SK-N-MC (cell line): ENCODE measurements around the gene MCM9.

Source experiments
- DNase-seq: peaks from one replicate; pipeline ENCODE4 v3.0.0-alpha.2; 2011; ENCODE audit warnings: low read depth, low spot score
- H3K27ac ChIP-seq: fragments of 200-600 bp; sonication (generic); 2 replicates; pipeline ENCODE4 v1.5.1; 2016; ENCODE audit warnings: mixed run types
- H3K36me3 ChIP-seq: fragments of 200-600 bp; sonication (generic); 2 replicates; pipeline ENCODE4 v1.6.1; 2017; ENCODE audit warnings: antibody characterized with exemption, low read length, mixed read lengths; ENCODE audit not compliant: insufficient read depth
- H3K4me3 ChIP-seq: fragments of 200-600 bp; sonication (generic); 2 replicates; pipeline ENCODE4 v1.5.1; 2016
- H3K9ac ChIP-seq: fragments of 200-600 bp; sonication (generic); 2 replicates; pipeline ENCODE4 v1.8.0; 2017; ENCODE audit warnings: mixed run types, mixed read lengths; ENCODE audit not compliant: insufficient read length
- H3K9me3 ChIP-seq: fragments of 200-600 bp; sonication (generic); 2 replicates; pipeline ENCODE4 v1.6.1; 2017; ENCODE audit warnings: low read depth, mild to moderate bottlenecking, antibody characterized with exemption, low read length, moderate library complexity, mixed read lengths
- EZH2 ChIP-seq: fragments of 200-600 bp; sonication (generic); IDR thresholded peaks from one replicate; pipeline ENCODE4 v1.6.1; 2017; ENCODE audit warnings: antibody characterized with exemption
- FOXP2 ChIP-seq: optimal IDR thresholded peaks from 2 replicates; pipeline ENCODE3; 2011; ENCODE audit warnings: mild to moderate bottlenecking, moderate library complexity; ENCODE audit not compliant: insufficient read depth; ENCODE audit errors: extremely low read length, control extremely low read depth
- POLR2AphosphoS5 ChIP-seq: IDR thresholded peaks from 2 replicates; pipeline ENCODE4 v1.6.1; 2012; ENCODE audit warnings: mild to moderate bottlenecking, low read depth, low read length, borderline replicate concordance

The MCM9 gene

DNA sequence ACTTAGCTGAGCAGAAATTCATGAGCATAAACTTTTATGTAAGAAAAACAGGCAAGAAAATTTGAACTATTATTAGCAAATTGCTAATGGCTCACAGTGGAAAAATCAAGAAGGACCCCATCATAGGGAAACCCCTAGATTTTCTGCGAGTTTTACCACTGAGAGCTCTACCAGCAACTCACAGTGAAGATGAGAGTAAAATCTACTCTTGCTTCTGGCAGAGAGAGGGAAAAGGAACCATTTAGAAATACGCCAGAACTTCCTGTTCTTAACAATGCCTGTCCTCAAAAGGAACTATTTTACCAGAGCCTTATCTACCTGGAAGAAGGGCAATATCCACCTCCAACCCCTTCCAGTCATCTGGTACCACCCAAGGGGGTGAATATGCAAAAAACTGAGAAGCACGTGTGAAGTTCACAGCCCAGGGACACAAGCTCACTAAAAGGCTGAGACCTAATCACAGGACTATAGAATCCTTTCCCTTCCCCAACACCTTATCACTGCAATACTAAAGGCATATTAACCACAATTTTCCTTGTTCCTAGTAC is 75.4 kb downstream of the MCM9 start:
- TF ChIP-seq EZH2, result no peak
- TF ChIP-seq FOXP2, result no peak
- no peak for TF ChIP-seq POLR2AphosphoS5
- no peak overlapping the region for H3K27ac ChIP-seq
- H3K9me3 ChIP-seq, result no peaks in the 10 kb centered on the region
- no peak overlapping the region for H3K4me3 ChIP-seq
- H3K36me3 ChIP-seq, result no peaks in the 10 kb centered on the region
- H3K9ac ChIP-seq, result no peak overlapping the region
- DNase-seq, result no peak

DNA sequence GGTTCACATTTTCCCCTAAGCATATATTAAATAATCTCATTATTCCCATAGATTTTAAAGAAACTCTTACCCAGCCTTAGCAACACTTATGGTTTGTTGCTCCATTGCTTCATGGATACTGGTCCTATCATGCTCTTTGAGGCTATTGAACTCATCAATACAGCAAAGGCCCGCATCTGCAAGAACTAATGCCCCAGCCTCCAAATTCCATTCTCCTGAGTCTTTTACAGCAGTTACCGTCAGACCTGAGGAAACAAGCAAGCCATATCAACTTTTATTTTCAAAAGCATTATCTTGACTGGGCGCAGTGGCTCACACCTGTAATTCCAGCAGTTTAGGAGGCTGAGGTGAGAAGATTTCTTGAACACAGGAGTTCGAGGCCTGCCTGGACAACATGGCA is 78.7 kb downstream of the MCM9 start:
- TF ChIP-seq EZH2 (no peak), FOXP2 (no peak), POLR2AphosphoS5 (no peak)

DNA sequence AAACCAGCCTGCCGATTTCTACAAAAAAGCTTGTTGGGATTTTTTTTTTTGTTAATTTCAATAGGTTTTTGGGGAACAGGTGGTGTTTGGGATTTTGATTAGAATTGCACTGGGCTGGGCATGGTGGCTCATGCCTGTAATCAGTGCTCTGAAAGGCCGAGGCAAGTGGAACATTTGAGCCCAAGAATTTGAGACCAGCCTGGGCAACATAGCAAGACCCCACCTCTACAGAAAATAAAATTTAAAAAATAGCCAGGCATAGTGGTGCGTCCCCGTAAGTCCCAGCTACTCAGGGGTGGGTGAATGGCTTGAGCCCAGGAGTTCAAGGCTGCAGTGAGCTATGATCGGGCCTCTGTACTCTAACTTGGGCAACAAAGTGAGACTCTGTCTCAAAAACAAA is 81.6 kb downstream of the MCM9 start:
- DNase-seq, result no peak
- TF ChIP-seq EZH2 (no peak), FOXP2 (no peak), POLR2AphosphoS5 (no peak)
- Histone ChIP-seq H3K27ac (no peak overlapping the region), H3K9ac (no peak overlapping the region), H3K36me3 (no peaks in the 10 kb centered on the region), H3K9me3 (no peaks in the 10 kb centered on the region), H3K4me3 (no peak overlapping the region)

More for the DNA sequence above, 78.7 kb downstream of the MCM9 start:
- no peak overlapping the region for H3K27ac ChIP-seq
- H3K9me3 ChIP-seq, result no peaks in the 10 kb centered on the region
- DNase-seq, result no peak
- H3K4me3 ChIP-seq, result no peak overlapping the region
- H3K9ac ChIP-seq, result no peak overlapping the region
- H3K36me3 ChIP-seq, result no peaks in the 10 kb centered on the region

DNA sequence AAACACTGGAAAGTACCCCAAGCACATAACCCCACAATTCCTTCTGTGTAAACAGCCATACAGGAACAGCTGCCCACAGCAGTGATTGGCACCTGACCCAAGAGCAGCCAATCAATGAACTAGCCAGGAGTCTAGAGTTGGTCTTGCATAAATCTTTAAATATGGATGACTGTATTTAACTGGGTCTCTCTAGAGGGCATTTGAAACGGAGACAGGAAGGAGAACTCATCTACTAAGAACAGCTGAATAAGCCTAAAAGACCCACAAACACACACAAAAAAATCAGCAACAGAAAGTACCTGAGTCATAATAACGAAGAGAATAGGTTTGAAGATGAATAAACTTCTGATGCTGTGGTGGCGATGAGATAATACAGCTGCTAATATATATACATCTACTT is 90.0 kb downstream of the MCM9 start:
- Histone ChIP-seq H3K36me3 (no peaks in the 10 kb centered on the region), H3K27ac (no peak overlapping the region), H3K9ac (no peak overlapping the region), H3K4me3 (no peak overlapping the region), H3K9me3 (no peaks in the 10 kb centered on the region)
- TF ChIP-seq EZH2, result no peak
- TF ChIP-seq FOXP2, result no peak
- no peak for TF ChIP-seq POLR2AphosphoS5
- DNase-seq, result no peak

DNA sequence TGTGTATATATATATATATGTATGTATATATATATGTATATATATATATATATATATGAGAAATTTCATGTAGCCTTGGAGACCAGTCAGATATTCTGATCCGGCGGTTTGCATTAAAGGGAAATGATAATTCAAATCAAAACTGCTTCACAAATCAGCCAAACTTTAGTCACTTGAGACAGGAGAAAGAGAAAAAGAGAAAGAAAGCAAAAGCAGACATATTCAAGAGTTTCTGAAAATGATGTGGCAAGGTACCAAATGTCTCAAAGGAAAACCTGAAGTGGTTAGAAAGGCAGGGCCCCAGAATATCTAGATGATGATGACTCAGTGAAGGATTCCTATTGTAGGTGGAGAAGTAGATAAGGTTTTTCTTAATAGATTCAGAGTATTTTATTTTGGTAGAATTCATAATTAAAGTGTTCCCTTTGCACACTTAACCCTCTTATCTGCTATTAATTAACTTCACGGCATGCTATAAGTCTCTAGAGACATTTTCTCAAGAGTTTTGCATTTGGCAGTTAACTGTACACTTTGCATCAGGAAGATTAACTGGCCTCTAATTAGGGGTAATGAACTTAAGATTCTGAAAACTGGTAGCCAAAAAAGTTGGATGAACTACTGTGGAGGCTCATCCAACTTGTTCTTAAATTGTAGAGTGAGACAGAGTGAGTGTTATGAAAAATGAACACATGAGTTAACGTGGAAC is 91.1 kb downstream of the MCM9 start:
- Histone ChIP-seq H3K36me3 (no peaks in the 10 kb centered on the region), H3K27ac (no peak overlapping the region), H3K4me3 (no peak overlapping the region), H3K9me3 (no peaks in the 10 kb centered on the region), H3K9ac (no peak overlapping the region)
- DNase-seq, result no peak
- TF ChIP-seq POLR2AphosphoS5 (no peak), EZH2 (no peak), FOXP2 (no peak)

DNA sequence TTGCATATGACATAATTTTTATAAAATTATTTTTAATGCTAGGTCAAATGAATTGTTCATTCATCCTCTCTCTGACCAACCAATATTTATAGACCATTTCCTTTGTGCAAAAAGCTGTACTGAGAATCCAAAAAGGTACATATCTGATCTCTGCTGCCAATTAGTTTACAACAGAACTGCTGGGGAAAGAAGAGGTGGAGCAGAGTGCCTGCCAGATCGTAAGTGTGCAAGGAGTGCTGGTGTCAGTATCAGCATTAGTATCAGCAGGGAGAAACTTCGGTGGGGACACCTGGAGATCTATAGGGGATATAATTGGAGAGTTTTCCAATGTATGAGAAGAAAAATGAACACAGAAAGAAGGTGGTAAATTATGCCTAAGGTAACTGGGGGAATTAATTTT is 104.3 kb downstream of the MCM9 start:
- TF ChIP-seq FOXP2 (no peak), POLR2AphosphoS5 (no peak), EZH2 (no peak)
- no peak overlapping the region for H3K4me3 ChIP-seq
- no peak for DNase-seq
- H3K9me3 ChIP-seq, result no peaks in the 10 kb centered on the region
- no peak overlapping the region for H3K9ac ChIP-seq
- H3K27ac ChIP-seq, result no peak overlapping the region
- H3K36me3 ChIP-seq, result peaks cover 5% of the 10 kb centered on the region; the same call in 1 of the 2 replicates

DNA sequence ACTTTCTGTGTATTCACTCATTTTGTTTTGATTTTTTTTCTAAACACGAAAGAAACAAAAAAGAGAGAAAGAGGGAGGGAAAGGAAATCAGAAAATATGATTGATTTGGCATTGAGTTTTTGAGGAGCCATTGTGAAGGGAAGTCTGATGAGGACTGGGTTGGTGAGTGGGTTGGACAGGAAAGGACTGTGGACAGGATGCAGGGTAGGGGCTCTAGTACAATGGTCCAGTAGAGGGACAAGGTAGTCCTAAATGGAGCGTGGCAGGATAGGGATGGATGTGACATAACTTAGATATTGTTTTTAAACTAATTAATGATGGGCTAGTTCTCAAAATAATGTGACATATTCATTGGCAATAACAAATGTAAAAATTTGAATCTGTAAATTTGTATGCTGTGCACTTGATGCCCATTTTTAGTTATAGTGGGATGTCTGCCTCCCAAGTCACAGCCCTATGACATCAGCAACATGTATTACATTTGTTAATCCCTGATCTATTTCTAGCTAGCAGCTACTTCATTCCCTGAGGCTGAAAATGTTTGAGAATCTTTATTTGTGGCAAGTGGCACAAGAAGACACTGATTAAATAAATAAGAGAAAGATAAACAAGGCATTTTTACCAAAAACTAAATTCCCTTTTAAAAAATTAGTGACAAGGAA is 105.0 kb downstream of the MCM9 start:
- H3K36me3 ChIP-seq, result peaks cover 5% of the 10 kb centered on the region; the same call in 1 of the 2 replicates
- no peaks in the 10 kb centered on the region for H3K9me3 ChIP-seq
- no peak overlapping the region for H3K4me3 ChIP-seq
- no peak overlapping the region for H3K27ac ChIP-seq
- no peak for TF ChIP-seq EZH2
- DNase-seq, result no peak
- H3K9ac ChIP-seq, result no peak overlapping the region

DNA sequence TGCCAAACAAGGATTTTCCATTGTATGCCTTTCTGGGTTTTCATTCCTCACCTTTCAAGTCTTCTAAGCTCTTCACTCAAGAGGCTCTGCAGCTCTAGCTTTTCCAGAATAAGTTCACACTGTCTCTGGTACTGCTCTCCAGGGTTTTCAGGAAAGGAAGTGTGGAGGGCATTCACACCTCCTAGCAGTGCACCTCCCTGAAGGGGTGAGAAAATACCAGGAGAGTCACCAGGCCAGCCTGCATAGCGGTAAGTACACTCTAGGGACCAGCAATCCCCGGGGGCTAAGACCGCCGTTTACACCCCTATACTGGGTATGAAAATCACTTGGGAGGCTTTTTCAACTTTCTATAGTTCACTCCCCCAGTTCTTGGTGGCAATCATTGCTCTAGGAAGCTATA is 108.9 kb downstream of the MCM9 start:
- TF ChIP-seq EZH2, result no peak
- TF ChIP-seq FOXP2, result no peak
- TF ChIP-seq POLR2AphosphoS5, result no peak
- DNase-seq, result no peak
- Histone ChIP-seq H3K9ac (no peak overlapping the region), H3K9me3 (no peaks in the 10 kb centered on the region), H3K27ac (no peak overlapping the region), H3K4me3 (no peak overlapping the region), H3K36me3 (peaks cover 5% of the 10 kb centered on the region; the same call in 1 of the 2 replicates)

DNA sequence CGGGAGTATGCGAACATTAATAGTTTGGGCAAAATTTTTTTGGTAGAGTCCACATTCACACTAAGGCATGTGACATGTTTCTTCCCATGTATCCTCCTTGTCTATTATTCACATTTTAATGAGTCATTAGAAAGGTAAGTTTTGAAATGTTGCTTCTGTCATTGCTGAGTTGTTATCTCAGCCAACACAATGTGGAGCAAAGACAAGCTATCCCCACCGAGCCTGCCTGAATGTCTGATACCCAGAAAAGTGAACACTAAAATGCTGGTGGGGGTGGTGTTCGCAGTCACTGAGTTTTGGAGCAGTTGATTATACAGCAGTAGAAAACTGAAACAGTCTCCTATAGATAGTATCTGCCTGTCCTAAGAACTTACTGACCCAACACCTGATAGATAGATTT is 109.3 kb downstream of the MCM9 start:
- Histone ChIP-seq H3K27ac (no peak overlapping the region), H3K9ac (no peak overlapping the region), H3K9me3 (no peaks in the 10 kb centered on the region), H3K4me3 (no peak overlapping the region), H3K36me3 (peaks cover 5% of the 10 kb centered on the region; the same call in 1 of the 2 replicates)
- no peak for TF ChIP-seq POLR2AphosphoS5
- TF ChIP-seq EZH2, result no peak
- TF ChIP-seq FOXP2, result no peak
- DNase-seq, result no peak
